ENCODE measurements around the gene TRIM38.

DNA sequence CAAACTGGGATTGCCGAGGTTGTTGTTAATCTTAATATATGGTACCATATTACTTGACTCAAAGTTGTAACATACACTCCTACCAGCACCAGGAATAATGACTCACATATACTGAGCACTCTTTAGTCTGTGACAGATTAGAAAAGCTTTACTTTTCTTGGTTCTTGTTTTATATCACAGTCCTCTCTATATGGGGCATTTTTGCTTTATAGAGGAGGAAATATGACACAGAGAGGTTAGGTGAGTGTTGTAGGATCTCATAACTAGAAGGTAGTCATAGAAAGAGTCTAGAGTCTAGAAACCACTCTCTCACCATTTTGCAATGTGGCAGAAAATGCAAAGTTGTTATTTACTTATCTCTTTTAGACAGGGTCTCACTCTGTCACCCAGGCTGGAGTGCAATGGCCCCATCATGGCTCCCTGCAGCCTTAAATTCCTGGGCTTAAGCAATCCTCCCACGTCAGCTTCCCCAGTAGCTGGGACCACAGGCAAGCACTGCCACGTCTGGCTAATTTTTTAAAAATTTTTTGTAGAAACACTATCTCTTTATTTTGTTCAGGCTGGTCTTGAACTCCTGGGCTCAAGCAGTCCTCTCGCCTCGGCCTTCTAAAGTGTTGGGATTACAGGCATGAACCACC, 13.4 kb downstream of the TRIM38 start:
- TF ChIP-seq, protein P1, sequence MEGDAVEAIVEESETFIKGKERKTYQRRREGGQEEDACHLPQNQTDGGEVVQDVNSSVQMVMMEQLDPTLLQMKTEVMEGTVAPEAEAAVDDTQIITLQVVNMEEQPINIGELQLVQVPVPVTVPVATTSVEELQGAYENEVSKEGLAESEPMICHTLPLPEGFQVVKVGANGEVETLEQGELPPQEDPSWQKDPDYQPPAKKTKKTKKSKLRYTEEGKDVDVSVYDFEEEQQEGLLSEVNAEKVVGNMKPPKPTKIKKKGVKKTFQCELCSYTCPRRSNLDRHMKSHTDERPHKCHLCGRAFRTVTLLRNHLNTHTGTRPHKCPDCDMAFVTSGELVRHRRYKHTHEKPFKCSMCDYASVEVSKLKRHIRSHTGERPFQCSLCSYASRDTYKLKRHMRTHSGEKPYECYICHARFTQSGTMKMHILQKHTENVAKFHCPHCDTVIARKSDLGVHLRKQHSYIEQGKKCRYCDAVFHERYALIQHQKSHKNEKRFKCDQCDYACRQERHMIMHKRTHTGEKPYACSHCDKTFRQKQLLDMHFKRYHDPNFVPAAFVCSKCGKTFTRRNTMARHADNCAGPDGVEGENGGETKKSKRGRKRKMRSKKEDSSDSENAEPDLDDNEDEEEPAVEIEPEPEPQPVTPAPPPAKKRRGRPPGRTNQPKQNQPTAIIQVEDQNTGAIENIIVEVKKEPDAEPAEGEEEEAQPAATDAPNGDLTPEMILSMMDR (IDR thresholded peaks at IDR 0.05; ENCODE audit: poor library complexity, severe bottlenecking): no peak
- no peak for TF ChIP-seq POLR2AphosphoS5 (IDR thresholded peaks at IDR 0.05)
- TF ChIP-seq RAD21 (conservative IDR thresholded peaks at IDR 0.05): no peak
- TF ChIP-seq TAF1 (IDR thresholded peaks at IDR 0.05; ENCODE audit: low read depth): no peak
- TF ChIP-seq EZH2 (IDR thresholded peaks at IDR 0.05; ENCODE audit: borderline replicate concordance, insufficient read depth, low read length, poor library complexity, severe bottlenecking): no peak
- TF ChIP-seq MXI1 (conservative IDR thresholded peaks at IDR 0.05; ENCODE audit: poor library complexity, severe bottlenecking): no peak
- no peak for TF ChIP-seq EP300 (conservative IDR thresholded peaks at IDR 0.05; ENCODE audit: poor library complexity, severe bottlenecking)
- TF ChIP-seq, protein P2, sequence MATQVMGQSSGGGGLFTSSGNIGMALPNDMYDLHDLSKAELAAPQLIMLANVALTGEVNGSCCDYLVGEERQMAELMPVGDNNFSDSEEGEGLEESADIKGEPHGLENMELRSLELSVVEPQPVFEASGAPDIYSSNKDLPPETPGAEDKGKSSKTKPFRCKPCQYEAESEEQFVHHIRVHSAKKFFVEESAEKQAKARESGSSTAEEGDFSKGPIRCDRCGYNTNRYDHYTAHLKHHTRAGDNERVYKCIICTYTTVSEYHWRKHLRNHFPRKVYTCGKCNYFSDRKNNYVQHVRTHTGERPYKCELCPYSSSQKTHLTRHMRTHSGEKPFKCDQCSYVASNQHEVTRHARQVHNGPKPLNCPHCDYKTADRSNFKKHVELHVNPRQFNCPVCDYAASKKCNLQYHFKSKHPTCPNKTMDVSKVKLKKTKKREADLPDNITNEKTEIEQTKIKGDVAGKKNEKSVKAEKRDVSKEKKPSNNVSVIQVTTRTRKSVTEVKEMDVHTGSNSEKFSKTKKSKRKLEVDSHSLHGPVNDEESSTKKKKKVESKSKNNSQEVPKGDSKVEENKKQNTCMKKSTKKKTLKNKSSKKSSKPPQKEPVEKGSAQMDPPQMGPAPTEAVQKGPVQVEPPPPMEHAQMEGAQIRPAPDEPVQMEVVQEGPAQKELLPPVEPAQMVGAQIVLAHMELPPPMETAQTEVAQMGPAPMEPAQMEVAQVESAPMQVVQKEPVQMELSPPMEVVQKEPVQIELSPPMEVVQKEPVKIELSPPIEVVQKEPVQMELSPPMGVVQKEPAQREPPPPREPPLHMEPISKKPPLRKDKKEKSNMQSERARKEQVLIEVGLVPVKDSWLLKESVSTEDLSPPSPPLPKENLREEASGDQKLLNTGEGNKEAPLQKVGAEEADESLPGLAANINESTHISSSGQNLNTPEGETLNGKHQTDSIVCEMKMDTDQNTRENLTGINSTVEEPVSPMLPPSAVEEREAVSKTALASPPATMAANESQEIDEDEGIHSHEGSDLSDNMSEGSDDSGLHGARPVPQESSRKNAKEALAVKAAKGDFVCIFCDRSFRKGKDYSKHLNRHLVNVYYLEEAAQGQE (IDR thresholded peaks at IDR 0.05; ENCODE audit: borderline replicate concordance): no peak
- no peak for TF ChIP-seq SMC3 (conservative IDR thresholded peaks at IDR 0.05; ENCODE audit: poor library complexity)

All from neural cell (in vitro differentiated cells).